Nephron progenitor cell (in vitro differentiated cells): ENCODE data around the gene CILP2.

Source experiments
- DNase-seq: peaks from one replicate; pipeline ENCODE4 v3.0.0; 2021
- H3K27ac Mint-ChIP-seq: 2 replicates; pipeline ENCODE4 v1.8.0; 2021; ENCODE audit warnings: mild to moderate bottlenecking, moderate library complexity, mixed read lengths
- H3K27me3 Mint-ChIP-seq: 2 replicates; pipeline ENCODE4 v1.8.0; 2021; ENCODE audit warnings: mild to moderate bottlenecking, low read depth, mixed read lengths; ENCODE audit not compliant: poor library complexity
- H3K36me3 Mint-ChIP-seq: 2 replicates; pipeline ENCODE4 v1.8.0; 2021; ENCODE audit warnings: low read depth, mixed read lengths
- H3K4me1 Mint-ChIP-seq: 2 replicates; pipeline ENCODE4 v1.8.0; 2021; ENCODE audit warnings: mixed read lengths
- H3K4me3 Mint-ChIP-seq: 2 replicates; pipeline ENCODE4 v1.8.0; 2021; ENCODE audit warnings: mild to moderate bottlenecking, moderate library complexity, mixed read lengths
- H3K9me3 Mint-ChIP-seq: 2 replicates; pipeline ENCODE4 v1.8.0; 2021; ENCODE audit warnings: mild to moderate bottlenecking, moderate library complexity, mixed read lengths
- TF ChIP-seq, protein P1 (sequence below): fragments of 200-600 bp; sonication (generic); IDR thresholded peaks from 2 replicates; pipeline ENCODE4 v1.5.0; 2021; ENCODE audit warnings: antibody characterized with exemption

Gene CILP2

DNA sequence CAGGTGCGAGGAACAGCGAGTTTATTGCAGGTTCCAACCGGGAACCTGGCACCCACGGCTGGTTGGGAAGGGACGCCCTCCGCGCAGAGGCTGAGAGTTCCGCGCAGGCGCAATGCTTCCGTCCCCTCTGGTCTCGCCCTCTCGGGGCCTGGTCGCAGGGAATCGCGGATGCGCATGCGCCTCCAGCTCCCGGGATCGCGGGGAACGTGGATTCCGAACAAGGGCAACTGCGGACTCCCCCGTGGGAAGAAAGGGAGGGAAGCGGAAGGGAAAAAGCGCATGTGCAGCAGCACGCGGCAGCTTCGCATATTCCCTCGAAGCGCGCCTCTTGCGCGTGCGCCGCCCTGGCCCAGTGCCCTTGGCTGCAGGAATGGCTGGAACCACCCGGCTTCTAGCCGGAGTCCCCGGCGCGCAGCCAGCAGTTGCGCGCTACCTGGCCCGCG lies 23.8 kb upstream of the CILP2 start:
- no peaks in the 10 kb centered on the region for H3K9me3 Mint-ChIP-seq
- H3K4me1 Mint-ChIP-seq: peaks cover 19% of the 10 kb centered on the region
- TF ChIP-seq, protein P1, sequence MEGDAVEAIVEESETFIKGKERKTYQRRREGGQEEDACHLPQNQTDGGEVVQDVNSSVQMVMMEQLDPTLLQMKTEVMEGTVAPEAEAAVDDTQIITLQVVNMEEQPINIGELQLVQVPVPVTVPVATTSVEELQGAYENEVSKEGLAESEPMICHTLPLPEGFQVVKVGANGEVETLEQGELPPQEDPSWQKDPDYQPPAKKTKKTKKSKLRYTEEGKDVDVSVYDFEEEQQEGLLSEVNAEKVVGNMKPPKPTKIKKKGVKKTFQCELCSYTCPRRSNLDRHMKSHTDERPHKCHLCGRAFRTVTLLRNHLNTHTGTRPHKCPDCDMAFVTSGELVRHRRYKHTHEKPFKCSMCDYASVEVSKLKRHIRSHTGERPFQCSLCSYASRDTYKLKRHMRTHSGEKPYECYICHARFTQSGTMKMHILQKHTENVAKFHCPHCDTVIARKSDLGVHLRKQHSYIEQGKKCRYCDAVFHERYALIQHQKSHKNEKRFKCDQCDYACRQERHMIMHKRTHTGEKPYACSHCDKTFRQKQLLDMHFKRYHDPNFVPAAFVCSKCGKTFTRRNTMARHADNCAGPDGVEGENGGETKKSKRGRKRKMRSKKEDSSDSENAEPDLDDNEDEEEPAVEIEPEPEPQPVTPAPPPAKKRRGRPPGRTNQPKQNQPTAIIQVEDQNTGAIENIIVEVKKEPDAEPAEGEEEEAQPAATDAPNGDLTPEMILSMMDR: no peak
- no peak for DNase-seq
- H3K4me3 Mint-ChIP-seq: no peak overlapping the region
- H3K36me3 Mint-ChIP-seq: peaks cover 15% of the 10 kb centered on the region
- no peak overlapping the region for H3K27ac Mint-ChIP-seq
- H3K27me3 Mint-ChIP-seq: no peaks in the 10 kb centered on the region

DNA sequence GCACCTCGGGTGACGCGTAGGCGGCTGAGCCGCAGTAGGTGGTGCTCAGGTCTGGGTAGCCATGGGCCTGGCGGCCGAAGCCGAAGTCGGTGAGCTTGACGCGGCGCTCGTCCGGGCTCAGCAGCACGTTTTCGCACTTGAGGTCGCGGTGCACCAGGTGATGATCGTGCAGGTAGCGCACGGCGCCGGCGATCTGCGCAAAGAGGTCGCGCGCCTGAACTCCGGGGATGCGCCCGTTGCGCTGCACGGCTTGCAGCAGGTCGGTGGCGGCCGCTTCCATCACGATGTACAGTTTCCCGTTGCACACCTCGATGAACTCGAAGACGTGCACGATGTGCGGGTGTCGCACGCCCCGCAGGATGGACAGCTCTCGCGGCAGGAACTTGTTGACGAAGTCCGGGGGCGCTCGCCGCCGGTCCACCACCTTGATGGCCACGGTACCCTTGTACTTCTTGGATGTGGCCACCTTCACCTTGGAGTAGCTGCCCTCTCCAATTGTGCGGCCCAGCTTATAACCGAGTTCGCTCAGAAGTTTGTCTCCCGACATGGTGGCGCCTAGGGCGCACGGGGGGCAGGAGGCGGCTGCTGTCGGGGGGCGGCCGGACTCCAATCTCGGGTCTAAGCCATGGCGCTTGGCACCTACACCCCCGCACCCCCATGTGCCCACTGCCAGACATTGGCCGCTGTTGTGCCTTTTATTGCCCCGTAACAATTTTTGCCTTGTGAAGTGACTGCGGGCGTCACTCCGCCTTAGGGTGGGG lies 23.0 kb upstream of the CILP2 start, which contains the start of gene TSSK6:
Gene TSSK6, minus strand, starts transcription at position 668 of the 761 bp plus-strand sequence. Its CDS starts 121 bp downstream, at position 547.
- peak within 1 kb of the TSS; percentile 86 for H3K27ac Mint-ChIP-seq
- no peak for DNase-seq
- H3K27me3 Mint-ChIP-seq: no peaks in the 10 kb centered on the region
- H3K4me3 Mint-ChIP-seq: peak within 1 kb of the TSS; percentile 93
- no peaks in the 10 kb centered on the region for H3K9me3 Mint-ChIP-seq
- TF ChIP-seq, protein P1: no peak
- peaks cover 25% of the 10 kb centered on the region for H3K4me1 Mint-ChIP-seq
- H3K36me3 Mint-ChIP-seq: peaks cover 23% of the 10 kb centered on the region

DNA sequence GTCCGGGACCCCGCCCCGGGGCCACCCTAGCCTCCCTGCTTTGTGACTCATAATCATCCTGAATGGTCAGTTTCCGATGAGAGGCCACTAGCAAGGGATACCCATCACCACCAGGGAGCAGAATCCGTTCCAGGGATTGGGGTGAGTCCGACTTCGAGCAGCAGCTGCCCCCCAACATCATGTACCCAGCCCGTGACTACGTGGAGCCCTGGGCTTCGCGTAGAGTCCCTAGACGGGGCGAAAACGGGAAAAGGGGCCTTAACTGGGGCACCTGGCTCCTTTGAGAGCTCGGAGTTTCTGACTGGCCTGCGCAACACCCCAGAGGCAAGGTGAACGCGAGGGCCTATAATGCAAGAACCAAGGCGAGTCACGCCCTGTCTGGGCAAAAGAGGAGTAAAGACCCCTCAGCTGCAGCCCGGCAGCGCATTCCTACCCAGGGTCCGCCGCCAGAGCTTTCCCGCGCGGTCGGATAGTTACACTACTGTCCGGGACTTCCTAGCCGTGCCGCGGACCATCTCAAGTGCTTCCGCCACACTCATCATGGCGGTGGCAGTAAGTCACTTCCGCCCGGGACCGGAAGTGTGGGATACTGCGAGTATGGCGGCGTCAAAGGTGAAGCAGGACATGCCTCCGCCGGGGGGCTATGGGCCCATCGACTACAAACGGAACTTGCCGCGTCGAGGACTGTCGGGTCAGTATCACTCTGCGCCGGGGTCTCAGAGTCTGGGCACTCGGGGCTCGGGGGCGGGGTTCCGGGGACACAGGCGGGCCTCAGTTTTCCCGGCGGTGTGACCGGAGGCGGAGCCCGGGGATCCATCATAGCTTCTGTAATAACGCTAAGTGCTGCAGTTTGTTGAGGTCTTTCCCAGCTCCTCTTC lies 22.2 kb upstream of the CILP2 start, which contains the start of gene NDUFA13:
Gene NDUFA13, plus strand, starts transcription at position 584 of the 878 bp plus-strand sequence. Its CDS starts 14 bp downstream, at position 598.
- TF ChIP-seq, protein P1: no peak
- peak within 1 kb of the TSS; percentile 86 for H3K27ac Mint-ChIP-seq

DNA sequence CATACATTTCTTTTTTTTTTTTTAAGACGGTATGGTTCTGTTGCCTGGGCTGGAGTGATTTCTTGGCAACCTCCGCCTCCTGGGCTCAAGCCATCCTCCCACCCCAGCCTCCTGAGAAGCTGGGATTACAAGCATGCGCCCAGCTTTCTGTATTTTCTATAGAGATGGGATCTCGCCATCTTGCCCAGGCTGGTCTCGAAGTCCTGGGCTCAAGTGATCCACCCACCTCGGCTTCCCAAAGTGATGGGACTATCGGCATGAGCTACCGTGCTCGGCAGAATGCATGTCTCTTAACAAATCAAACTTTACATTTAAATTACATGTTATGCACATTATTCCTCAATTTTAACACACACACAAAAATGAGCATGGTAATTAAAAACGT lies 20.8 kb upstream of the CILP2 start:
- TF ChIP-seq, protein P1: no peak
- H3K27me3 Mint-ChIP-seq: no peaks in the 10 kb centered on the region
- peak overlapping the region; percentile 93 for H3K4me3 Mint-ChIP-seq
- H3K27ac Mint-ChIP-seq: no peak overlapping the region
- peaks cover 3% of the 10 kb centered on the region for H3K9me3 Mint-ChIP-seq
- no peak for DNase-seq
- H3K4me1 Mint-ChIP-seq: peaks cover 21% of the 10 kb centered on the region
- H3K36me3 Mint-ChIP-seq: peaks cover 33% of the 10 kb centered on the region

More for the DNA sequence above, 22.2 kb upstream of the CILP2 start, which contains the start of gene NDUFA13:
- DNase-seq: peak; percentile 96
- H3K27me3 Mint-ChIP-seq: no peaks in the 10 kb centered on the region
- no peaks in the 10 kb centered on the region for H3K9me3 Mint-ChIP-seq
- H3K4me1 Mint-ChIP-seq: peaks cover 23% of the 10 kb centered on the region
- peaks cover 31% of the 10 kb centered on the region for H3K36me3 Mint-ChIP-seq
- peak within 1 kb of the TSS; percentile 93 for H3K4me3 Mint-ChIP-seq

DNA sequence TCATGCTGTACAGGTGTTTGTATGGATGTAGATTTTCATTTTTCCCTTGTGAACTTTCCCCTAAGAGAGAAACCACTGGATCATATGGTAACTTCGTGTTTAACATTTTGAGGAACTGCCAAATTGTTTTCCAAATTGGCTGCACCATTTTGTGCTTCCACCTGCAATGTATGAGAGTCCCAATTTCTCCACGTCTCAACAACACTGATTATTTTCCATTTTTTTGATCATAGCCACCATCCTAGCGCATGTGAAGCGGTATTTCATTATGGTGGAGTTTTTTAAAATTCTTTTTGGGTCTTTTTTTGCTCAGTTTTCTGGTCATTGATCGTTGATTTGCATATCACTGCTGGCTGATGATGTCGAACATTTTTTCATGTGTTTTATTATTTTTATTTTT lies 17.1 kb upstream of the CILP2 start:
- Mint-ChIP-seq H3K4me3 (no peak overlapping the region), H3K27me3 (no peaks in the 10 kb centered on the region)
- TF ChIP-seq, protein P1: no peak

More for the DNA sequence above, 17.1 kb upstream of the CILP2 start:
- Mint-ChIP-seq H3K27ac (no peak overlapping the region), H3K9me3 (peaks cover 3% of the 10 kb centered on the region), H3K4me1 (peaks cover 40% of the 10 kb centered on the region), H3K36me3 (peaks cover 30% of the 10 kb centered on the region)
- no peak for DNase-seq
